HG03108 (cell line): ENCODE measurements around the gene SLC4A8.
"Not testable (repeated sequence)": the region's sequence is repeated elsewhere in the genome, so short reads cannot be mapped to it uniquely, and the experiment has no call there.

Experiments used
- ATAC-seq: cut with Tn5 transposase; IDR thresholded peaks from one replicate; pipeline ENCODE4 v1.9.1; 2021; ENCODE audit warnings: moderate library complexity; ENCODE audit not compliant: unreplicated experiment

Gene SLC4A8

DNA sequence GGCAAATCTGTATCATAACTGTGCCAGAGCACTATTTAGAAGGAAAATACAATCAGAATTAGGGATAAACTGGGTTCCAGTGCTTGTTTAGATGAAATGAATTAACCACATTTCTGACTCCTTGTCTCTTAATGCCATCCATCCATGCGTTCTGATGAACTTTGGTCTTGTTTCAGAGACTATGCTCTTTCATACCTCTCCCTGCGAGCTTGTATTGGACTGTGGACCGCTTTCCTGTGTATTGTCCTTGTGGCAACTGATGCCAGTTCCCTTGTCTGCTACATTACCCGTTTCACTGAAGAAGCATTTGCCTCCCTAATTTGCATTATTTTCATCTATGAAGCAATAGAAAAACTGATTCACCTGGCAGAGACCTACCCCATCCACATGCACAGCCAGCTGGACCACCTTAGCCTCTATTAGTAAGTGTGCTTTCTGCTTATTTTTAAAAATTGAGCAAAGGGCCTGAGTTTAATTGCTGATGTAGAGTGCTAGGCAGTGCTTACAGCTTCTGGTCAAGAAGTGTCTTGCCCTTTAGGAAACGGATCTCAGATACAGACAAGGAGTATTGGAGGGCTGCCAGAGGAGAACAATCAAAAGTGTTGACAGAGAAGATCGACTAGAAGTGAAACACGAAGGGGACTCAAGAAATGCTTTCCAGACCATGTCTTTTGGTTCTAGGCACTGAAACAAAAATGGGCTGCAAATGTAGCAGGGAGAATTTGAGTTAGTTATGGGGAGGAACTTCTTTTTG, 46.7 kb downstream of the SLC4A8 start:
- no peak for ATAC-seq

DNA sequence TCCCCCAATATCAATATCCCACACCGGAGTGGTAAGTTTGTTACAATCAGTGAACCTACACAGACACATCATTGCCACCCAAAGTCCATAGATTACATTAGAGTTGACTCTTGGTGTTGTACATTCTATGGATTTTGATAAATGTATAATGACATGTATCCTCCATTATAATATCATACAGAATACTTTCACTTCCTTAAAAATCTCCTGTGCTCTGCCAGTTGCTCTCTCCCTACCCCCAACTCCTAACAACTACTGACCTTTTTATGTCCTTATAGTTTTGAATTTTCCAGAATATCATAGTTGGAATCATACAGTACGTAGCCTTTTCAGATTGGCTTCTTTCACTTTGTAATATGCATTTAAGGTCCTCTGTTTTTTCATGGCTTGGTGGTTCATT, 48.4 kb downstream of the SLC4A8 start:
- no peak for ATAC-seq

DNA sequence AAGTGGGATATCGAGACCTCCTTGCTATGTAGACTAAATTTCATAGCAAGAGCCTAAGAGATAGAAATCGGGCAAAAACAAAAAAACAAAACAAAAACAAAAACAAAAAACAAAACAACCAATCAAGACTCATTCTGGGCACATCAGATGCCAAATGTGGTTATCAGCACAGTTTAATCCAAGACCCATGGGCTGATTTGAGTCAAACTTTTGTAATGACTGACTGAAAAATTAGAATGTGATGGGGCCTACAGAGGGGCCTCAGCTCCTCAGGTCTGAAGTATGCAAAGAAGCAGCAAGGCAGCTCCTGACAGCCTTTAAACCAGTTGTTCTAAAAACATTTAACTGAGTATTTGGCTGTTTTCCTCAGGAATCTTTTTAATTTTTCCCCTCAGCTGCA, 49.3 kb downstream of the SLC4A8 start:
- no peak for ATAC-seq

DNA sequence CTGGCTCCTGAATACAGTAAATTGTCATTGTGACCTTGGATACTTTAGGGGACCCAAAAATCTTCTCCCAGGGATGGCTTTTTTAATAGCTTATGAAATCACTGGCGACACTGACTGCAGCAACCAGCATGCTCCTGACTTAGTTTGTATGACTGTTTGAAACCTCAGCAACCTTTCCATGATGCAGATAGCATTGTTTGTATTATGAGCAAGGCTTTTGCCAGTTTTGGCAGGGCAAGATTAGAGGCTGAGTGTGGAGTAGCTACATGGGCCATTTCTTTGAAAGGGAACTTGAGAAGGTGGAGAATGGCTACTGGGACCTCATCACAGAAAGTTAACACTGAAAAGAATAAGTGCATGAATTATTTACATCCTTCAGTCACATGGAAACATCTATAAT, 50.9 kb downstream of the SLC4A8 start:
- no peak for ATAC-seq

DNA sequence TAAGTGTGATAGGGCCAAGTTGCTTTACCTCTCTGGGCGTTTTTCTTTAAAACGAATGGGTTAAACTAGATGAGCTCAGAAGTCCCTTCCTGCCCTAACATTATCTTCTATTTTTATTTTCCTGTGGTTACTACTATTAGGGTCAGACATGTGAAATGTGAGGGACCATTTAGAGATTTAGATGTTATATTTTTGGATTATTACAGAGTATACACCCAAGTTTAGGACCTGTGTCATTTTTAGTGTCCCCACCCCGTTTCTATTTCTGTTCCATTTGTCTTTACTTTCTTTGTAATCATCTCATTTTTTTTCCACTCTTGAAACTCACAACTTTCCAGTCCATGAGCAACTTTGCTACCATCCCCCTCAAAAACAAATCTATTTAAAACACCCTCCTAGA, 56.3 kb downstream of the SLC4A8 start:
- ATAC-seq: no peak

DNA sequence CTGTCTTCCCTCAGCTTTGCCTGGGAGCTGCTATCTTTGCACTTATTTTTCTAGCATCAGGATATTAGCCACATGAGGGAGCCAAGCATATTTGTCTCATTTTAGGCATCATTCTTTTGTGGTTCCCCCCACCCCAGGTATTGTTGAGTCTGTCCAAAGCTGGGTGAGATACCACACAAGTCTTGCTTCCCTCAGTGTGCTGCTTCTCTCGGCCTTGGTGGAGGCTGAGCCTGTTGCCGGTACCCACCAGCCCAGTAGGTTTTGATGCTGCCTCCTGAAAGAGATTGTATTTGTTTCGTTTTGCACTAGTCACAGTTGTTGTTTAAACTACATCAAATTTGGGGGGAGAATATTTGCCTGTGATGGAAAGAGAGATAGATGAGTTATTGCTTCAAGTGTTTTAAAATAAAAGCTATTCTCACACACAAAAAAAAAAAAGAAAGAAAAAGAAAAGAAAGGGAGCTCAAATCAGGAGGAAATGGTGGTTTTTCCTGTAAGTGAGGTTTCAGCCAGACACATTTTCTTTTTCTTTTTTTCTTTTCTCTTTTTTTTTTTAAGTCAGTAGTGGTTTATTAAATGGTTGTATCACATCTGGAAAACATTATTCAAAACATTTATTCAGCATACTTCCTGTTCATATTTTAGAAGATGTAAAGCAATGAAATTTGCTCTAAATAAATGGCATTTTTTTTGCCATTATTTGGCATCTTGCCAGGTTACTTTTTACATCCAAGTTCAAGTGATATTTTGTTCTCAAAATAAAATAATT, 58.5 kb downstream of the SLC4A8 start:
- no peak for ATAC-seq

DNA sequence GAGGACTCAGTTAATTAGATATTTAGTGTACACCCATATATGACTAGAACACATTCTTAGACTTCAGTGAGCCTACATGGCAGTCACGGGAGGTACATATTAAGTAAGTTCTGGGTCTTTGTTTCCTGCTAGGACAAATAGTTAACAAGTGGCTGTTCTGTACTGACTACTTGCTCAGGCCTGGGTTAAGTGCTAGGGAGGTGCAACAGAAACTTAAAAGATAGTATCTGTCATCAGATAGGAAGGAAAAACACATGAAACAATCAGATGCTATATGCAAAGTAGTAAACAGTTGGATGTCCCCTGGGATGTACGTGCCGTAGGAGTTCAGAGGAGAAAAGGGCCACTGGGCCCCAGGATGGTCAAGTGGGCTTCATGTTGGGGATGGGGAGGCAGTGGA, 59.5 kb downstream of the SLC4A8 start:
- no peak for ATAC-seq

DNA sequence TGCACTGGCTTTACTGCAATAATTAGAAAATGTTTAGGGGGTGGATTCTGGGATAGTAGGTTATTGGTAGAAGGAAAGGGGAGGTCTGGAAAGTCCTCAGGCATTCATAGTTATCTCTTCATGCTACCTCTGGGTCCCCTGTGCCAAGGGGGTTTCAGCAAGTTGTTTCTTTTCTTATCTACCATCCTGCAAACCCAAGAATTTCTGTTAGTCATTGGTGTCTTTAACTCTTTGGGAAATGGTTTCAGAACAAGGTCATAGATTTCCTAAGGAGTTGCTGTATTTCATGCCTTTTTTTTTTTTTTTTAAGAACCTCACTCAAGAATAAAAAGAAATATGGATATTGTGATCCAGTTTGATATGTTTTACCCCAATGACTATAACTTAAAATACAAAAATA, 63.6 kb downstream of the SLC4A8 start:
- ATAC-seq: no peak

DNA sequence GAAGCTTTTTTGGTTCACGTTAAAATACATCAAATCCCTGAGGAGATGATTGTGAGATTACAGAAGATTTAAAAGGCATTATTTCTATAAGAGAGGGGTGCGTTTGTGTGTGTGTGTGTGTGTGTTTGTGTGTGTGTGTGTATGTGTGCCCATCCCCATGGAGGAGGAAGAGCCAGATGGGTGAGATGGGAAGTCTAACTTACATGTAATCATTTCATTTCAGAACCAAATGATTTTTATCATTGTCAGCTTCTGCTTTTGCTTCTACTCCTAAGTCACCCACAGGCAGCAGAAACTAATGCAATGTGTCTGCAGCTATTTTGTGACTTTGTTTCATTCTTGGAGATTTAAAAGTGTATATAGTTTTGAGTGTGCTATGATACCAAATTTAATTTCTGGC, 68.7 kb downstream of the SLC4A8 start:
- ATAC-seq: no peak

DNA sequence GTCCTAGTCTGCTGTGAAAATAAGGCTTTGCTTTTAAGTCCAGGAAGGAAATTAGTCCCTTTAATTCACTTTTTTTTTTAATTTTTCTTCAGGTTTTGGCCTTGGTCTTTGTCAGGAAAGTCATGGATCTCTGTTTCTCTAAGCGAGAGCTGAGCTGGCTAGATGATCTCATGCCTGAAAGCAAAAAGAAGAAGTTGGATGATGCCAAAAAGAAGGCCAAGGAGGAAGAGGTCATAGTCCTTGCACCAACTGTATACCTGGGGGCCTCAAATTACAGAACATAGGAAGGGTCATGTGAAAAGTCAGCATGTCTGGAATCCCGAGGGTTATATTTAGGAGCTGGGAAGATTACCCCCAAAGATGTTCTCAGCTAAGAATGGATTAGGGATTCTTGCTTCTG, 72.3 kb downstream of the SLC4A8 start:
- ATAC-seq: no peak

DNA sequence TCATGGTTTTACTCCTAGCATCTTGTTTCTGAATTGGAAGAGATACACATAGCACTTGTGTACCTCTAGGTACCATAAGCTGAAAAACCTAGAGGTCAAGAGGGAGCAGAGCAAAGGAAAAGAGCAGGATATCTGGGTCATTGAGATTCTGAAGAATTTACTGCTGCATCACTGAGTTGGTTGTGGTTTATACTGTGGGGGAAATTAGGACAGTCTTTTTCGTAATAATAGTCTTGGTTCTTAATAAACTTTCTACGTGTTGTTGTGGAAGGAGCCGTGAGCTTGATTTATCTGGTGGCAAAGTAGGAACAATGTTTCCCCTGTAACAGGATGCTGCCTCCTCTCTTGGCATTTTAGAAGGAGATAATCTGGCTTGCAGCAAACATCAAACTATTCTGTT, 80.2 kb downstream of the SLC4A8 start:
- no peak for ATAC-seq

DNA sequence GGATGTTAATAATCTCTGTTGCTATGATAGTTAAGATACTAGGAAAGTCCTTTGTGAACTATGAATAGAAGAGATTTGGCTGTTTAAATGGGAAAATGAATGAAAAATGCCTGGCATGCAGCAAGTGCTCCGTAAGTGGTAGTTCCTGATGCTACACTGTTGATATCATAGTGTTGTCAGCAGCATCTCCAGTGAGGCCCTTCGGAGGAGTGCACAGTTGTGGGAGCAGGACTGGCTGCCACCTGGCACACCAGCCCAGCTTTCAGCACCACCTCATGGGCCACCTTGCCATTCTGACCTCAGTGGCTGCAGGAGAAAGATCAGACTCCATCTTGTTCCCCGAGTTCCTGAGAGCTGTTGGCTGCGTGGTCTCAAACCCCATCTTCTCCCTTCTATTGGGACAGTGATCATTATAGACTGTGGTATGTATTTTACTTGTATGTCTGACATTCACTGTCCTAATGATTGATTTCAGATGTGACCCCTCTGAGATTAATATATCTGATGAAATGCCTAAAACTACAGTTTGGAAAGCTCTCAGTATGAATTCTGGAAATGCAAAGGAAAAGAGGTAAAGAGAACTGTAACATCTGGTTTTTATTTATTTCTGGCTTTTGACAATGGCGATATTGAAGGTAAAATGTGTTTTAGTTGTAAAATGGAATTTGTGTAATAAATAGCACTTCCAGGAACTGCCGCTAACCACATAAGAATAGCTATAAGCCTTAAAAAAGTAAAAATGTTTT, 80.9 kb downstream of the SLC4A8 start:
- ATAC-seq: no peak

DNA sequence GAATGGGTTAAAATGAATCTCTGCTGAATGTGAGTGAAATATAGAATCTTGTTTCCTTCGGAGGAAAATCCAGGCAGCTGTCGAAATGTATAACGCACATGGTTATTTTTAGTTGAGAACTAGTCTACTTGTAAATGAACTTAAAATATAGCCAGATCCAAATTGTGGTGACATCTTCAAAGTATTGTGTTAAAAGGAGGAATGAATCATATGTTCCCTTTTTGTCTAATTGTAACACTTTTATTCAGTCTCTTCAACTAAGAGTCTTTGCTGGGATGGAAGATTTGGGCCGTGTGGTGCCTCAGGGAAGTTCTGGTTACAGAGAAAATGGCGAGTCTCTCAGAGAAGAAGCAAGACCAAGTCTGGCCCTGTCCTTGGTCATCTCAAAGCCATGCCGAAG, 82.5 kb downstream of the SLC4A8 start:
- ATAC-seq: no peak

DNA sequence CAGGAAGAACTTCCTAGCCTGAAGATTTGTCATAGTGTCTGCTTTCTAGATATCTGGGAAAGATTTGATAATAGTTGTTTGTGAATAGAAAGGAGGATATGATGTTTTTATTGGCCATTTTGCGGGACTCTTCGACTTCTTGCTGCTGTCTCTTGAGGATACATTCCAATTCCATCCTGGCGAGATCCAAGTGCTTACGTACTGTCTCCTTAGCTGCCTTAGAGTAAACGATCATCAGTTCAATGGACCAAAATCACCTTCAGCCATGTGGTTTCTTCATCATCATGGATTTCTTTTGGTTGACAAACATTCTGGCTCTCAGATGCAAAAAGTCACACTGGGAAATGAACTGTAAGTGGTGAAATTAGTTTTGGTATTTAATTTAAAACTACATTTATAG, 83.7 kb downstream of the SLC4A8 start:
- ATAC-seq: no peak

DNA sequence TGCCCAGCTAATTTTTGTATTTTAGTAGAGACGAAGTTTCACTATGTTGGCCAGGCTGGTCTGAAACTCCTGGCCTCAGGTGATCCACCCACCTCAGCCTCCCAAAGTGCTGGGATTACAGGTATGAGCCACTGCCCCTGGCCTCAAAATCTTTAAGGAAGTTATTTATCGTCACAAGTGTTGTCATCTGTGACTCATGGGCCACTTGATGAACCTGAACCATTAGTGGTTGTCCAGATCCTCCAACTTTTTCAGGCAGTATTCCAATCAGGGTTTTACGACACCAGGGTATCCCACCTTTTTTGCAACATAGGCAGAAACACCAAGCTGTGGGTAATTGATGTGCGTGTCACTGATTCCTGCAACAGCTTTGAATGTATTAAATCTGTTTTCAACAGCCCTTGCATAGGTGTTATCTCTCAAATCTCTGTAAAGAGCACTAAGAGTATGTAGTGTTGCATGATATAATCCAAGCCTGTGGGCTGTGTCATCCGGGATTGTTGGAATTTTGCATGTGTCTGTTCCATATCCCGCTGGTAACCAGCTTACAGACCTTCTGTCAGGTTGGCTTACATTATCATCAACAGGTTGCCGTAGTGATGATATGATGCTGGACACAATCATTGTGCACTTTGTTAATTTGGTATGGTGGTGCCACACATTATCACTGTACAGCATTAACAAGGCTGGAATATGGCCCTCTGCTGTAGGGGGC, 87.1 kb downstream of the SLC4A8 start:
- no peak for ATAC-seq

DNA sequence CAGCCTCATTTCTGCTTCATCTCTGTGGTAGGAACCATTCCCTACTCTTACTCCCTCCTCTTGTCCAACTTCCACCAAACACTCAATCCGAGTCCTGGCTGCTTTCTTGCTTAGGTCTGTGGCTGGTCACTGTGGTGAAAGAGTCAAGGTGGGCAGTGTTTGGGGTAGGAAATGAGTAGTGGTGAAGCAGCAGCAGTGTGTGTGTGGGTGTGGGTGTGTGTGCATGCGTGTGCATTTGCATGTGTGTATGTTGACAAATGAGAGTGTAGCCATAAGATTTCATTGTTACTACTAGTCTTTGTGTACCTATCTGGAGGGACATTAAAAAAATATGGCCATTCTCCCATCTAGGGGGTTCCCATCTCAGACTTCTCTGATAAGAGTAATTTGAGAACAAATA, 87.8 kb downstream of the SLC4A8 start:
- no peak for ATAC-seq

DNA sequence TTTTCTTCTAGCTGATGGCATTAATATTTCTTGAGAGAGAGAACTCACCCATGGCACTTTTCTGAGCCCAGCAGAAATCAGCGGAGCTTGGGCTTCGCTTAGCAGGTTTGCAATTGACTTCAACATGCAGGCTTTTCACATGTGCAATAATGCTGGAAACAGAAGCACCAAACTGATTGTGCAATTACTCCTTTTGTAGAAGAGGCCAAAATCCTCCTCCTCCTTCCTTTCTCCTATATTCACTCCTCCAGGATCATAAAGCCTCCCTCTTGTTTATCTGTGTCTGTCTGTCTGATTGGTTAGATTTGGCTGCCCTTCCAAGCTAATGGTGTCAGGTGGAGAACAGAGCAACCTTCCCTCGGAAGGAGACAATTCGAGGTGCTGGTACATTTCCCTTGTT, 90.4 kb downstream of the SLC4A8 start:
- not testable (repeated sequence) for ATAC-seq

DNA sequence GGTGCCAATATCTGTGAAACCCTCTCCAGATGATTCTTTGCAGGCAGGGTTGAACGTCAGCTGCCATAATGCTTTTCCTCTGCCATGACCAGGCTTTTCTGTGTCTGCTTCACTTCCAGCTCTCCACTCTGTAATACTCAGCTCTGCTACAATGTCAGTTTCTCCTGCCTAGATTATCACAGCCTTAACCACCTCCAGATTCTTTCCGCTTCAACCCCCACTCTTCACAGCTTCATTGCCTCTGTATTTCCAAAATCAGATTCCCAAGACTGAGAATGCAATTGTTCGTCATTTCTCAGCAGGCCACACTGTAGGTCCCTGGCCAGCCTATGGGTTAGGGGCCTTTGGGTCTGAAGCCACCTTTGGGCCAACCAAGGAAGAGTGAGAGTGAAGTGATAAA, 92.7 kb downstream of the SLC4A8 start:
- no peak for ATAC-seq

DNA sequence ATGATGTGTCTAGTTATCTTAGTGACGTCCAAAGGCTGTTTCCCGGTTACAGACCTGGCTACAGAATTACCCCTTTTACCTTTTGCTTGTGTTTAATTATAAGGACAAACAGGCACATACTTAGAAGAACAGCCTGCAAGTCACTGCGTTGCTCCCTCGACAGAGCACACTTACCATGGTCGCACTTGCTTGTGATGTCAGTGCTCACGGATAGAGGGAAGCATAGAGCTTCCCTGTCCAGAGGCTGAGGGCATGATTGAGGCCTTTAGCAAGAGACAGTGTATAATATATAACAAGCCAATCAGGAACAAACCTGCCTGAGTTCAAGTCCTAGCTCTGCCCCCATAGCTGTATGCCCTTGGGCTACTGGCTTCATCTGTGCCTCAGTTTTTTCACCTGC, 93.2 kb downstream of the SLC4A8 start:
- ATAC-seq: no peak

DNA sequence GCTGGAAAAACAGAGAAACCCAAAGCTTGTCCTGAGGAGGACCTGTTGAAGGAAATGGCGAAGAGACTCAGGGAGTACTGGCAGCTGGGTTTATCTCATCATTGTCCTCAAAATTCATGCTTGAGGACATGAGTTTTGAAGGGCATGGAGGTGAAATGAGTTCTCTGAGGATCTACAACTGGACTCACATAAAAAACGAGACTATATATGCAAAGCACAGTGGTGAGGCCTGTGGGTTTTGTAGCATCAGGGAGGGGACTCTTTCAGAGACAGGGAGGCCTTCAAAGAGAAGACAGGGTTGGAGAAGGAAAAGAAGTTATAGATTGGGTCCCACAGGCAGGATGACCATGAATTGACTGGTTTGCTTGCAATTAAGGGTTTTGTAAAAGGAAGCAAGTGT, 95.1 kb downstream of the SLC4A8 start:
- no peak for ATAC-seq

DNA sequence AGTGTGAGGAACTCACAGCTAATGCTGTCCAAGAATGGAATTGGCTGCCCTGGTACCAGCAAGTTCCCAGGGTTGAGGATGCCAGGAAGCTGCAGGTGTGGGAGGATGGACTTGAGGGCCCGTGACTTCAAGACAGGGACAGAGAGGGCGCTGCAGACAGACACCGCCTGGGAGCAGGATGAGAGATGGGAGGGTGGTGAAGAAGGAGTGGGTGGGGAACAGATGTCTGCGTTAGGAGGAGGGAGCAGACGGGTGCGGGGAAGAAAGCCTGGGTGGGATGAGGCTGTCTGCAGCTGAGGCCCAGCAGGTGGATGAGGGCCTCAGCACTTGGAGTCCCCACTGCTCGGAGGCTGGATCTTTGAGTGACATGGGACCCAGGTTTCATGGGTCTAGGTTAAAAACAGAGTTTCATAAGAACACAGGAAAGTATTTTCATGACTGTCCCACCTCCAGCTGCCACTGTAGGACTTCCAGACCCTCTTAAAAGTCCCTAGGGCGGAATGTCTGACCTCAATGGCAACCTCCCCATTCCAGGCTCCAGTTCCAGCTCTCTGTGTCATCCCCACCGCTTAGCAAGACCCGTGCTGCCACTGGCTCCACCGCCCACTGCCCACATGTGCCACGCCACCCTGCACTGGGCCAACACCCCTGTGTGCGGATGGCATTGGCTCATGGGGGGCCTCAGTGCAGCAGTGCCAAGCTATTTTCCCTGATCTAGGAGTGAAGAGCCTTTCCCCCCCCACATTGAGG, 96.1 kb downstream of the SLC4A8 start:
- no peak for ATAC-seq
